ENCODE data around the gene FN3K.

- TF ChIP-seq CTCF (conservative IDR thresholded peaks at IDR 0.05) (no peak), ZFX (IDR thresholded peaks at IDR 0.05) (no peak)
These were observed 51.9 kb downstream of the FN3K start for GRCh38 chr17:82787081-82787848.

All from C4-2B (cell line).